Keratinocyte (primary cell): ENCODE data around the gene ATF1. TPM values are rescaled to one million over a fixed set of nuclear protein-coding genes. Genes with fewer than 3 reads are reported as not detected.

Source experiments
- DNase-seq: peaks from one replicate; pipeline ENCODE4 v3.0.0-alpha.2; 2011; ENCODE audit warnings: low read depth, missing footprints, low spot score
- FAIRE-seq: peaks from 2 replicates; lab custom pipeline; 2011; peaks lifted over from hg19 to GRCh38; lab: Jason Lieb, UNC
- H2AFZ ChIP-seq: 2 replicates; pipeline ENCODE4 v1.6.0; 2012; ENCODE audit warnings: low read length, control low read depth, inconsistent platforms; ENCODE audit not compliant: control insufficient read depth
- H3K27ac ChIP-seq: 2 replicates; pipeline ENCODE4 v1.5.1; 2011; ENCODE audit warnings: low read length; ENCODE audit not compliant: control insufficient read depth, insufficient read depth
- H3K27me3 ChIP-seq: 3 replicates; pipeline ENCODE4 v1.6.0; 2011; ENCODE audit warnings: low read length; ENCODE audit not compliant: control insufficient read depth, insufficient read depth; ENCODE audit errors: extremely low read depth
- H3K36me3 ChIP-seq, 2 experiments: 2 replicates in 1 of 2; 3 replicates in 1 of 2; pipeline ENCODE4 v1.5.1; 2011; ENCODE audit warnings: low read length in 2 of 2, mild to moderate bottlenecking in 1 of 2; ENCODE audit not compliant: control insufficient read depth in 2 of 2, insufficient read depth in 2 of 2; ENCODE audit errors: extremely low read depth in 1 of 2
- H3K4me1 ChIP-seq: 3 replicates; pipeline ENCODE4 v1.5.1; 2011; ENCODE audit warnings: low read length; ENCODE audit not compliant: control insufficient read depth, insufficient read depth; ENCODE audit errors: extremely low read depth
- H3K4me2 ChIP-seq: 3 replicates; pipeline ENCODE4 v1.6.0; 2011; ENCODE audit warnings: low read depth, low read length; ENCODE audit not compliant: control insufficient read depth, insufficient read depth; ENCODE audit errors: extremely low read depth
- H3K4me3 ChIP-seq, 3 experiments: fragments of 200-600 bp in 1 of 3; sonication (generic) in 1 of 3; 2 replicates in 2 of 3; 3 replicates in 1 of 3; pipeline ENCODE4 v1.5.1; 2011 to 2016; ENCODE audit warnings: low read length in 3 of 3, mild to moderate bottlenecking in 3 of 3, control low read depth in 2 of 3, inconsistent platforms in 1 of 3, low read depth in 1 of 3, mixed read lengths in 1 of 3, mixed run types in 1 of 3, moderate library complexity in 1 of 3; ENCODE audit not compliant: control insufficient read depth in 2 of 3, insufficient read depth in 2 of 3; ENCODE audit errors: extremely low read depth in 1 of 3
- H3K79me2 ChIP-seq: 2 replicates; pipeline ENCODE4 v1.6.0; 2012; ENCODE audit warnings: low read length; ENCODE audit not compliant: control insufficient read depth, insufficient read depth
- H3K9ac ChIP-seq: 3 replicates; pipeline ENCODE4 v1.6.0; 2011; ENCODE audit warnings: low read length; ENCODE audit not compliant: control insufficient read depth, insufficient read depth; ENCODE audit errors: extremely low read depth
- H3K9me1 ChIP-seq: 3 replicates; pipeline ENCODE4 v1.6.0; 2011; ENCODE audit warnings: low read length; ENCODE audit not compliant: control insufficient read depth, insufficient read depth; ENCODE audit errors: extremely low read depth
- H3K9me3 ChIP-seq: 2 replicates; pipeline ENCODE4 v1.5.1; 2012; ENCODE audit warnings: low read depth, low read length; ENCODE audit not compliant: control insufficient read depth
- H4K20me1 ChIP-seq: 3 replicates; pipeline ENCODE4 v1.6.0; 2011; ENCODE audit warnings: low read length; ENCODE audit not compliant: control insufficient read depth, insufficient read depth; ENCODE audit errors: extremely low read depth
- CTCF ChIP-seq, 3 experiments: IDR thresholded peaks in 1 of 3; conservative IDR thresholded peaks in 1 of 3; optimal IDR thresholded peaks in 1 of 3; 2 replicates in 2 of 3; 3 replicates in 1 of 3; pipeline versions ENCODE3 to v1.5.1; 2011; ENCODE audit warnings: low read length in 3 of 3, mild to moderate bottlenecking in 3 of 3, moderate library complexity in 2 of 3, control low read depth in 1 of 3, inconsistent platforms in 1 of 3; ENCODE audit not compliant: insufficient read depth in 2 of 3; ENCODE audit errors: extremely low read depth in 1 of 3
- EZH2 ChIP-seq: IDR thresholded peaks from one replicate; pipeline ENCODE4 v1.6.1; 2012; ENCODE audit warnings: inconsistent platforms, mild to moderate bottlenecking, low read length, moderate library complexity
- dilution Hi-C: fragments of 300-500 bp; cut with MboI; formaldehyde crosslinking; loops from one replicate; pipeline ENCODE4 v1.7.0; 2020; ENCODE audit warnings: low sequenced_read_pairs; ENCODE audit not compliant: extremely low pct_ligation_motif_present
- polyA plus RNA-seq, 5 experiments: library from polyadenylated mRNA; depleted of rRNA in 3 of 5; stranded (reverse) in 3 of 5; stranded (forward) in 1 of 5; unstranded in 1 of 5; fragments of >200 nt; gene quantifications; 1 replicate in 1 of 5; 2 replicates in 3 of 5; 3 replicates in 1 of 5; pipeline versions ENCODE4 v1.2.1 to v1.2.3, GENCODE V29; 2011 to 2012; ENCODE audit warnings: missing spikeins in 2 of 5, low read depth in 1 of 5, low replicate concordance in 1 of 5

The ATF1 gene
- polyA plus RNA-seq, 1 donor (not counting 4 experiments of a cell fraction or from before 2014, with no cell fraction given) = 37.4 TPM

- H3K4me2 ChIP-seq = no peak overlapping the region
- peaks cover 34 to 36% of the 10 kb centered on the region in 2 experiments for H3K36me3 ChIP-seq
- no peaks in the 10 kb centered on the region for H3K27me3 ChIP-seq
- H3K4me1 ChIP-seq = no peaks in the 10 kb centered on the region
- no peak overlapping the region for H3K27ac ChIP-seq
- no peak for FAIRE-seq
- no peaks in the 10 kb centered on the region for H4K20me1 ChIP-seq
- no peak overlapping the region for H3K4me3 ChIP-seq
- H2AFZ ChIP-seq = no peak overlapping the region
- TF ChIP-seq CTCF (optimal IDR thresholded peaks at IDR 0.05 in 1 of 3, IDR thresholded peaks at IDR 0.05 in 1 of 3, conservative IDR thresholded peaks at IDR 0.05 in 1 of 3; ENCODE audit: extremely low read depth in 1 of 3, insufficient read depth in 2 of 3, low read length in 3 of 3) = no peak
- TF ChIP-seq EZH2 = no peak
- dilution Hi-C loops = no loop called here
- no peak overlapping the region for H3K9ac ChIP-seq
- H3K9me1 ChIP-seq = no peaks in the 10 kb centered on the region
- DNase-seq = no peak
- no peaks in the 10 kb centered on the region for H3K9me3 ChIP-seq
- no peaks in the 10 kb centered on the region for H3K79me2 ChIP-seq
Observed at GRCh38 chr12:50740307-50740706, 23.6 kb upstream of the ATF1 start.

GRCh38 chr12:50742776-50743175 is 21.1 kb upstream of the ATF1 start:
- H3K9ac ChIP-seq = no peak overlapping the region
- H3K9me3 ChIP-seq = no peaks in the 10 kb centered on the region
- no peak for DNase-seq
- no peak for TF ChIP-seq EZH2
- TF ChIP-seq CTCF (optimal IDR thresholded peaks at IDR 0.05 in 1 of 3, IDR thresholded peaks at IDR 0.05 in 1 of 3, conservative IDR thresholded peaks at IDR 0.05 in 1 of 3; ENCODE audit: extremely low read depth in 1 of 3, insufficient read depth in 2 of 3, low read length in 3 of 3) = no peak
- H3K79me2 ChIP-seq = no peaks in the 10 kb centered on the region
- H3K4me3 ChIP-seq = no peak overlapping the region
- FAIRE-seq = no peak
- H4K20me1 ChIP-seq = no peaks in the 10 kb centered on the region
- no peak overlapping the region for H3K4me2 ChIP-seq
- dilution Hi-C loops = no loop called here
- H3K9me1 ChIP-seq = no peaks in the 10 kb centered on the region
- H2AFZ ChIP-seq = no peak overlapping the region
- peaks cover 35 to 43% of the 10 kb centered on the region in 2 experiments for H3K36me3 ChIP-seq
- H3K4me1 ChIP-seq = no peaks in the 10 kb centered on the region
- H3K27me3 ChIP-seq = no peaks in the 10 kb centered on the region
- H3K27ac ChIP-seq = no peak overlapping the region
